ENCODE results near the gene PYGB.

GRCh38 chr20:25254986-25255680 is 7.2 kb downstream of the PYGB start:
- TF ChIP-seq POLR2A (IDR thresholded peaks at IDR 0.05) (no peak), CTCF (IDR thresholded peaks at IDR 0.05) (no peak)
